D341Med (cell line): ENCODE results near the gene SDK2.
A peak's percentile ranks its signal among the peaks of the same experiment; 100 is the strongest.

Source experiments
- DNase-seq: peaks from one replicate; pipeline ENCODE4 v3.0.0; 2012; ENCODE audit warnings: low spot score

The SDK2 gene

DNA sequence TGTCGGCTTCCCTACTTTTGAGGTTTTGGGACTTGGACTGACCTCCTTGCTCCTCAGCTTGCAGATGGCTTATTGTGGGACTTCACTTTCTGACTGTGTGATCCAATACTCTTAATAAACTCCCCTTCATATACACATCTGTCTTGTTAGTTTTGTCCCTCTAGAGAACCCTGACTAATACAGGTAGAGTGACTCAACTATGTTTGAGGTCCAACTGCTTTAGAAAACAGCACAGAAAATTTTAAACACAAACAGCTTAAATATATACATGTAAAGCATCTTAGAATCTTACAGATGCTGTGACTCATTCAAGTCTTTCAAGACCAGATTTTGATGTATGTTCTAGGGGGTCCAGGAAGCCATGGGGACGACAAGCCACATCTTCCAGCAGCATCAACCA, 11.7 kb downstream of the SDK2 start:
- no peak for DNase-seq

DNA sequence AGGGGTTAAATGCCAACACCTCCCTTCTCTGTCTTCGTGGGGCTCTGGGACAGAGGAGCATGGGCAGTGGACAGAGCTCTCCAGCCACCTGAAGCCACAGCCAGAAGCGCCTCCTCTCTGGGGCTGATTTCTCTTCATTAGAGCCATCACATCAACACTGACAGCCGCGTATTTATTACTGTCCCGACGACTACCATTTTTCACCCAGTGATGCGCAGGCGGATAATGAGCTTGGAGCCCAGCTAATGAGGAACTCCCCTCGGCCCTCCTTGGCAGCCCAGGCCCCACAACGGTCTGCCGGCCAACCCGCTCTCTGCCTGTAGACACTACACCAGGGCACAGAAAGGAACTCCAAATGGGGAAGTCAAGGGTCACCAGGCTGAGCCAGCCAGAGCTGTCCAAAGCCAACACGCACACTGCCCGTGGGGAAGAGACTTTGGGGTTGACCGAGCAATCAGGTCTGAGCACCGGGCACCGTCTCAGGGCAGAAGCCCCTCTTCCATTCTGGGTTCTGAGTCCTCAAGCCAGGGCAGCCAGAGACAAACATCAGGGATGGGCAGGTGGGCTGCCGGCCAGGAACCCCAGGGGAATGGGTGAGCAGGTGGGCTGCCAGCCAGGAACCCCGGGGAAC, 13.2 kb downstream of the SDK2 start:
- no peak for DNase-seq

DNA sequence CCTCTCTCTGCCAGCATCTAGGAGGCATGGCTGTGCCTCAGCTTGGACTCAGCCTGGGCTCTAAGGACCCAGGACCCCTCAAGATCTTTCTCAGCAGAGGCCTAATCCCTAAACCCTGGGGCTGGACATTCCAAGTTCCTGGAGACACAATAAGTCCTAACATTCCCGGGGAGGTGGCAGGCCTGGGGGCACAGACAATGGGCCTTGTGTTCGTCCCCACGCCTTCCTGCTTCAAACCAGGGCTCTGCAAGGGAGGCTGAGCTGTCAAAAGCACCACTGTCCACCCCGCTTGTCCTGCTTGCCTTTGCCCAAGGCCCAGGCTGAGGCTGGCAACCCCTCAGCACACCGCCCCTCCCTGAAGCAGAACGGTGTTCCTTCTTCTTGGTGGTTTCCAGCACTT, 13.7 kb downstream of the SDK2 start:
- no peak for DNase-seq

DNA sequence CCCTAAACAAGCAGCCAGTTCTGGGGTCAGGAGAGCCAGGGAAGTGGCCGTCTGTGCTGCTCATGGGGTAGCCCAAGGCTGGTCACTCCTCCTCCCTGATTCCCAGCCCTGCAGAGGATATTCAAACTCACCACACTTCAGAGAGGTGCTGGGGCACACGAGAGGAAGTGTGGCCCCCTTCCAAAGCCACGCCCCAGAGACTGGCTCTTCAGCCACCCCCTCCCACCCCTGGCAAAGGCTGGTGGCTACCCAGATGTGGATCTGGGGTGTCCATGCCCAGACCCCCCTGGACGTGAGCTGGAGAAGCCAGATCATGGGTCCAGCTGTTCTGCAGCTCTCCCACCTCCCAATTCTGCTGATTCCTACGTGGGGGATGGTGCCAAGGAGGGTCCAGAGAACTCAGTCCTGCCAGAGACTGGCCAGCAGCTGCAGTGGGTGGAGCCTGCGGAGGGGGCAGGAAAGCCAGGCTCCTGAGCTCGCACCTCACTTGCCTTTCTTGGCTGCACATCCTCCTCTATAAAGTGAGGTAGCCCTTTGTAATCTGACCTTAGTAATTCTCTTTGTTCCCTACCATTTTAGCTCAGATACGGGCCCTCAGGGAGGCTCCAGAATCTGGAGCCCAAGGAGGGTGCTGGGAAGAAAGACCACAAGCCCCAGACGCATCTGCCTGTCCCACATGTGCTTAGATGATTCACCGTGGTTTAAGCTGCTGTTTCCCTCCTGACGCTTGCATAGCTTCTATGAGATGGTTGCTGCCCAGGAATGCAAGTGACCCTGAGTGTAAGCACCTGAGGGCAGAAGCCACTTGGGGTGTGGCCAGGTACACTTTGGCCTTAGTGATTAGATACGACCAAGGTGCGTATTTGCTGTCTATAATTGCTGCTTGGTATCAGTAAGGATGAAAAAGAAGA, 15.3 kb downstream of the SDK2 start:
- DNase-seq, result no peak

DNA sequence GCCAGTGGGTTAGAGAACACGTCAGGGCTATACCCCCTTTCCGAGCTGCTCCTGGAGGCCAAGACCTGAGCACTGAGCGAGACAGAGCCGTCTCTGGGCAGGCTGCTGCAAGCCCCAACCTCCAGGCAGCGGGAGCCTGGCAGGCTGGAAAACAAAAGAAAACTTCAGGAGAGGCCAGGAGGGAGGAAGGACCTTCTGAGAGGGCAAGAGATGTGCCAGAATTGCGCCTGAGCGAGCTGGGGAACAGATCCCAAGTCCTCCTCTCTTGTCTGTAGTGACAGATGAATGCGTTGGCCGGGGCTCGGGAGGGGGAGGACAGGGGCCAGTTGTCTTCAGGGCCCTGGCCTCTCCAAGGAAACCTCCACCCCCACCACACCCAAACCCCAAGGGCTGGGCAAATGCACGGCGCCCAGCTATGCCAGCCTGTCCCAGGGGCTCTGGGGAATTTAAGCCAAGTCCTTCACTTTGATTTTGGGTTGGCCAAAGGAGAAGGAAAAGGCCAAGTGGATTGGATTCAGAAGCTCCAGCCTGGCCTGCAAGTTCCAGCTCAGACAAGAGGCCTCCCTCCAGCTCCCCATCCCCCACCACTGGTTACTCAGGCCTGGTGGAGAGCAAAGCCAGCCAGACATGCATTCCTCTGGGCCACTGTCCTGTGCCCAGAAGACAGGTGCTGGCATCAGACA, 18.1 kb downstream of the SDK2 start:
- DNase-seq, result no peak

DNA sequence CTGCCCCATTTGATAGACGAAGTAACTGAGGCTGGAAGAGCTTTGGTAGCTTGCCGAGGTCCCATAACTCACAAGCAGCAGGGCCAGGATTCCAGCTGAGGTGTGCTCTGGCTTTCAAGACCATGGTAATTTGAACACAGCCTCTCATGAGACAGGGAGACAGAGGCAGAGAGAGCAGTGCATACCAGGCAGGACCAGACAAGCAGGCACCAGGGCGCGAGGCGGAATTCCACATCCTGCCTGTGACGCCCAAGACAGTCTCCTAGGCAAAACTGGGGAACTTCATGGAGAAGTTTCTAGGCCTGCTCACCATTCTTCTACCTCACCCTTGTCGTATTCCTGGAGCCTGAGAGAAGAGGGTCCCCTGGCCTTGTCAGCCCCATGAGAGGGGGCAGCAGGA, 19.2 kb downstream of the SDK2 start:
- DNase-seq, result no peak

DNA sequence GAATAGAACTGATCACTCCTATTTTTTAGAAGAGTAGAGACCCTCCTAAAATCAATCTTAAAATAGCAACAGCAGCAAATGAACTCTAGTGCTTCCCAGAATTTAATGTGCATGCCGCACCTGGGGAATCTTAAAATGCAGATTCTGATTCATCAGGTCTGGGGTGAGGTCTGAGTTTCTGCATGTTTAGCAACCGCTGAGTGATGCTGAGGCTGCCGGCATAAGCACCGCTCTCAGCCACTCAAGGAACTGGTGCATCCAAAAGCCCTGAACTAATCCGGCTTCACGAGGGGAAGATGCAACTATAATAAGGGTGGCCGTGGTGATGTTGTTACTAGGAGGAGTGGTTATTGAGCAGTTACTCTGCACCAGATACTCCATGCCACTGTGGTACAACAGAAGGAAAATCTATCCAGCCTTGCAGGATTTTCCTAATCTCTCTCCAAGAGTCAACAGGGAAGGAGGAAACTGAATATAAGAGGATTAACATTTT, 19.7 kb downstream of the SDK2 start:
- peak; percentile 75 for DNase-seq

DNA sequence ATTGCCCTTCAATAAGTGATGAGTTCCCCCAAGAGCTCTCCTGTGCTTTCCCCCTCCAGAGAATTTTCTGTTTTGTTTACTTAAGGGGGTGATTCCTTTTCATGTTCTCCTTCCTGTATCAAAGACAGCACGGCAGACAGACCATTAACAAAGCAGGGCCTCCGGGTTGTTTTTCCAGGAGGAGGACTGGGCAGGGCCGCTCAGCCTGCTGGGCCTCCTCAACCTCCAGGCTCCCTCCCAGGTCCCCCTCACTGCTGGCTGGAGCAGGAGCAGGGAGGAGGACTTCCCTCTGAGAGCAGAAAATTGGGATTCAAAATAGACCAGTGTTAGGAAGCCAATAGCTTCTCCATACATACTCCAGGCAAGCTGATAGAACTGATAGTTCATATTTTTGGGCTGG, 20.4 kb downstream of the SDK2 start:
- DNase-seq, result no peak

DNA sequence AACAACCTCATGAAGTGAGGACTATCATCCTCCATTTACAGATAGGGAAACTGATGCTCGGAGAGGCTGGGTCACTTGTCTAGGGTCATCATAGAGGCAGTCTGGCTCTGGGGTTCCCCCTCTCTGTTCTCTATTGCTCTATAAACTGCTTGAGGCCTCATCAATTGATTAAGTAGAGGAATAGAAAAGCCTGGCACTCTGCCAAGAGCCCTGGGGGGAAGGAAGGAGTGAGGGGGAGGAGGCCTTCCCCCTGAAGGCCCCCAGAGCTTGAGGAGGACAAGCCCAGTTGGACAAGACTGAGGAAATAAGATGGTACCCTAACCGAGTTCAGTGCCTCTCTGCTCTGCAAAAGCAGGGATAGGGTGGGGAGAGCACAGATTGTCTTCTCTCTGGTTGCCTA, 21.0 kb downstream of the SDK2 start:
- no peak for DNase-seq

DNA sequence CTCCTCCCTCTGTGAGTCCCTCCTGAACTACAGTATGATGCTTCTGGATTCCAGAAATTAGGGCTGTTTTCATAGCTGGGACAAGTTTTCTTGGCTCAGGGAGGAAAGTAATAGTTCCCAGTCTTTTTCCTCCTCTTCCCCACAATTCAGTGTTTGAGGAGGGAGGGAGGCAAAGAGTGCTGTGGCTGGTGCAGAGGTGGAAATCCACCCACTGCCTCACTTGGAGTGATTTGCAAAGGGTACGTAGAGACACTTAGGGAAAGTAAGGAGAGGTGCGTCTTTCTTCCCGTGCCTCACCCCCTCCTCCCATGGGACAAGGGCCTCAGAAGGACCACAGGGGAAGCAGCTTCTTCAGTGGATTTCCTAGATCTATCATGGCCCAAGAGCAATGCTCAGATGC, 21.9 kb downstream of the SDK2 start:
- DNase-seq, result no peak

DNA sequence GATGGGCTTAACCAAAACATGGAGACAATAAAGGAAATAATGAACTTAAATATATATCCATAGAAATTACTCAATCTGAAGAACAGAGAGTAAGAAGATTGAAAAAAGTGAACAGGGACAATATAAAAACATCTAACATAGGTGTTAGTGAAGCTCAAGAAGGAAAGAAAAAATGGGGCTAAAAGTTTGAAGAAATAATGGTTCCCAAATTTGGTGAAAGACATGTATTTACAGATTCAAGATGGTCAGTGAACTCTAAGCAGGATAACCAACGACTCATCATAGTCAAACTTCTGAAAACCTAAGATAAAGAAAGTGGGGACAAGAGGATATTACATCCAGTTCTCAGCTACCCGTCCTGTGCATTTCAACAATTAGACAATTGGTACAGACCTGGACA, 22.6 kb downstream of the SDK2 start:
- DNase-seq, result no peak

DNA sequence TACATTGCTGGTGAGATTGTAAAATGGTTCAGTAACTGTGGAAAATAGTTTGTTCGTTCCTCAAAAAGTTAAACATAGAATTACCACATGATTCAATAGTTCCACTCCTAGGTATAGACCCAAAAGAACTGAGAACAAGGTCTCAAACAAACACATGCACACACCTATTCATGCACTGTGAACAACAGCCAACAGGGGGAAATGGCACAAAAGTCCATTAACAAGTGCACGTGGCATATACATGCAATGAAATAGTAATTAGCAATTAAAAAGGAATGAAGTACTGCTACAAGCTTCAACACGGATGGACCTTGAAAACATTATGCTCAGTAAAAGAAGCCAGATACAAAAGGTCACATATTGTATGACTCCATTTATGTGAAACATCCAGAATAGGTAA, 23.8 kb downstream of the SDK2 start:
- no peak for DNase-seq

DNA sequence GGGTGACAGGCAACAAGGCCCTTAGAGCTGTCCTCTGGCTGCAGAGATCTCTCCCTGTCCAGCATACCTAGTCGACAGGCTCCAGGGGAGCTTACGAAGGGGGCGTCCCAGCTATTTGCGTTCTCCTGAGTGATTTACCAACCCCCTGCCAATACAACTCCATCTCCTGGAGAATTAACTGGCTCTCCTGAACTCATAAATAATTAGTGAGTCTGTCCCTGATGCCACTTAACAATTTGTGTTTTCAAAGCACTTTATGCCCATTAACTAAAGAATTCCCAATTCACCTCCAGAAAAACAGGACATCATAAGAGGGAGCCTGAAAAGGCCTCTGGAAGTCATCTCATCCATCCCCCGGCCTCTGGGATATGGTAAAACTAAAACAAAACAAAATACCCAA, 26.7 kb downstream of the SDK2 start:
- no peak for DNase-seq

DNA sequence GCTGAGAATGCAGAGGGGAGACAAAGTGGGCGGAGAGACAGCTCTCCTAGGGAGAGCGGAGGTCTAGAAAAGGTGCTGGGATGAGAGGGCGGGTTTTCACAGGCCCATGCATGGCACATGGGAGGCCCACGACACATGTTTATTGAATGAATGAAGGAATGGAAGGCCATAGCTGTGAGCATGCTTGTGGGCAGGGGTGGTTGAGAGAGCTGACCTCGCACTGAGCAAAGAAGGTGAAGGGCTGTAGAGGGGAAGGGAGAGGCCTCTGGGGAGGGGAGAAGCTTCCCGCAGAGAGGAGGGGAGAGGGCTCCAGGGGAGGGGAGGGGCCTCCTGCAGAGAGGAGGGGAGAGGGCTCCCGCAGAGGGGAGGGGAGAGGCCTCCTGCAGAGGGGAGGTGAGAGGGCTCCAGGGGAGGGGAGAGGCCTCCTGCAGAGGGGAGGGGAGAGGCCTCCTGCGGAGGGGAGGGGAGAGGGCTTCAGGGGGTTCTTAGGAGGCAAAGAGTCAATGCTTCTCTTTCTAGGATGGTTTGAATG, 27.3 kb downstream of the SDK2 start:
- DNase-seq, result no peak

DNA sequence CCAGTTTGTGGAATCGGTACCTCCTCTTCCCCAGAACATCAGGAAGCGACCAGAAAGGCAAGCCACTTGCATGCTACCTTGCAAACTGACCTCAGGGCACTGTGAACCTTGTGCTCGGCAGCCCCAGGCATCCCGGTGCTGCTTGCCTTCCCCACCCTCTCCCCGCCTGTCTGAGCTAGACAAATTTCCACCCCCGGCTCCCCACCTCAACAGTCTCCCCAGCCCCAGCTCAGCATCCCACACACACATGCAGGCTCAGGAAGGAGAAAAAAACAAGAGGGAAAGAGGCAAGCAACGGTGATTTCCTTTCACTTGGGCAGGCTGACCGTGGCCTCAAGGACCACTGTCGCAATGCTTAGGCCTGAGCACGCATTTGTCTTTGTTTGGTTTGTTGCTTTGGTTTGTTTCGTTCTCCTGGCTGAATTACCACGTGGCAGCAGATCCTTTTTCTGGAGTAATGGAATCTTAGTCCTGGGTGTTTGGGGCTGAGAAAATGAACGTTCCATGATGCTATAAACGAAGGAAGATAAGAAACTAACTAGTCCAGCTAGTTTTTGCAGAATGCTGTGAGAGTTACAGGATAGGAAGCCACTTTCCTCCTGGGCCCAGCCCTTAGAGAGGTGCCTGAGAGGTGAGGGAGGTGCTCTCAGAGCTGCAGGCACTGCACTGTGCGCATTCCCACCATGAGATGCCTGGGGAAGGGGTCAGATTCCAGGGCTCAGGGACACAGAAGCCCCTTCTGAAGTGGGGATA, 27.9 kb downstream of the SDK2 start:
- no peak for DNase-seq

DNA sequence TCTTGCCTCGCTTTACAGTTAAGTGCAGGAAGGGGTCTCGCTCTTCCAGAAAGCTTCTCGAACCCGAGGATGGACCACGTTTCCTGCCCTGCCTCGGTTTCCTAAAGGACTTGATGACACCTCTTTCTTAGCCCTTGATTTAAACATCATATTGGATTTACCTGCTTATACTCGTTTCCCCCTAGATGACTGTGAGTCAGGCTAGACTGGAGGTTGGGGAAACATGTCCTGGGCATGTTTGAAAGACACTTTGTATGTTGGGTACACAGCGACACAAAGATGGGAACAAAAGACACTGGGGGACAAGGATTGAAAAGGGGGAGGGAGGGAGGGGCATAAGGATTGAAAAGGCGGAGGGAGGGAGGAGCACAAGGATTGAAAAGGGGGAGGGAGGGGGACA, 30.0 kb downstream of the SDK2 start:
- DNase-seq, result no peak

DNA sequence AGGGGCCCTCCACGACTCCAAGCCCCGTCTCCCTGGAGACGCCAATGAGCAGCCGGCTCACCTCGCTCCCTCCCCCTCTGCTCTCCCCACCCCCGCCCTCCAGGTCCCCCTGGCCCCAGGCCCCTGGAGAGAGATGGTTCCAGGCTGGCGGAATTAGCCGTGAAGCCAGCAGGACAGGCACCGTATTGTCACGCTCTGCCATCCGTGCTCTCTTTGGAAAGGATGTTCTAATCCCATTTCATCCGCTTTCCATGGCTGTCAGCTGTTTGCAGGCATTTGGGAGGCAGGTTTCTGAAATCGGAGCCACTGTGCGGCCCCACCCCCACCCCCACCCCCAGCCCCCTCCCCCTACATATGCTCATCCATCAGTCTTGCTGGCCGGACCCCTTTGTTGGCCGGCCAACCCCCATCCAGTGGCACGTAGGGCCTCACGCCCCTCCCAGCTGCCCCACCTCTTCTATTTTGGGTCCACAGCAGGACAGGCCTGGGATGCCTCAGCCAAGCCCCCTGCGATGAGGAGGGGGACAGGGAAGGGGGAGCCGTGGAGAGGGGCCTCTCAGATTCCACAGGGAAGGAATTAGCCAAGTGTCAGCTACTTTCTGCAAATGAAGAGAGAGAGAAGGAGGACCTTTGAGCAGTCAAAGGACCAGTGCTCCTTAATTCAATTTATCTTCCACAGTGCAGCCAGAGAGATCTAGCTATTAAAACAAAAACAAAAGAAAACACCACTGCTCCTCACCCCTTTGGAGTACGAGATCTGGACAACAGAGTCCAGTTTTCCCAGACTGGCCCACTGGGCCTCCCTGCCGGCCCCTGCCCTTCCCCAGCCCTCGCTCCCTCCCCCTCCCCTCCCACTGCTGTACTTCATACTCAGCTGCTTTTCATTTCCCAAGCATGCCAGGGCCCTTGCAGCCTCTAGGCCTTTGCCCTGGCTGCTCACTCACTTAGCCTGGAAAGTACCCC, 30.7 kb downstream of the SDK2 start:
- DNase-seq, result peak; percentile 92

DNA sequence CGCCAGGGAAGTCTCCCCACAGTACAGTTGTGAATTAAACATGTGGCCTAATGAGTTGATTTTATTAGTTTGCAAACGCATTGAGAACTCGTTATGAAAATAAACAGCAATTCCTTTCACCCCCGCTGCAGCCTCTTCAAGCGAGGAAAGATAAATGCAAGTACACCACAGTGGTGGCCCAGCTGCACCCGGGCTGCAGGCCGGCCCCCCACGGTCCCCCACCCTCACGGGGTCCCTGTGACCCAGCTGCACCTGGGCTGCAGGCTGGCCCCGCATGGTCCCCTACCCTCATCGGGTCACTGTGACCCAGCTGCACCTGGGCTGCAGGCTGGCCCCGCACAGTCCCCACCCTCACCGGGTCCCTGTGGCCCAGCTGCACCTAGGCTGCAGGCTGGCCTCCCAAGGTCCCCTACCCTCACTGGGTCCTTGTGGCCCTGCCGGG, 32.2 kb downstream of the SDK2 start:
- DNase-seq, result no peak

DNA sequence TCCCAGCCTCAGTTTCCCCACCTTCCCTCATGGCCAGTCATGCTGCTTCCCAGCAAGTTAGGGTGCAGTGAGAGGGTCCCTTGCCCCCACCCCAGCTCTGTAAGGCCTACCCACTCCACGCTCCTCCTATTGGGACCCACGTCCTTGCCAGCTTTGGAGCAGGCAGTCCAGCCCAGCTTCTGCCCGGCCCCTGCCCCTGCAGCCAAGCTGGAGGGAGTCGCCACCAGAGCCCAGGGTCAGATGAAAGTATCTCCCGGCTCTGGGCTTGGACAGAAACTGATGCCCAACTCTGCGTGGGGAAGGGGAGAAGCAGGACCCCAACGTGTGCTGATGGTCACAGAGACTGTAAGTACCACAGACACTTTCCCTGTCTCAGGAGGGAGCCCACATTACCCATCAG, 32.6 kb downstream of the SDK2 start:
- DNase-seq, result no peak

DNA sequence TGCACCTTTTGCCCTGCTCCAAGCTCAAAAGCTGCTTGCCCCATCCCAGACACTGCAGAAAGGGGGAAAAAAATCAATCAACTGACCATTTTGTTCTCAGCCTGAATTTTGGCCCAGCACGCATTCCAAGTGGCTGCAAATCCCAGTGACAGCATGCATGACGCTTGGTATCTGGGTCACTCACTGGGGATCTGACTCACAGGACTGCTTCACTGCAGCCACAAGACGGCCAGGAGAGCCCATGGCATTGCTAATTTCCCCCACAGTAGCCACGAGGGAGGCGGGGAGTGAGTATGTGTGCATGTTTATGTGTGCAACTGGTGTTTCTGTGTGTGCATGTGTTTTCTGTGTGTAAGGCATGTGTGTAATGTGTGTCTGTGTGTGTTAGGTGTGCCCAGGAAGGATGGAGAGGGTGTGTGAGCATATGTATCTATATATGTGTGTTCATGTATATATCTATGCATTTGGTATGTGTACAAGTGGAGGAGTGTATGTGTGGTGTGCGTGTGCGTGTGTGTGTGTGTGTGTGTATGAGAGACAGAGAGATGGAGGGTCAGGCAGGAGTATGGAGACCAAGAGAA, 33.8 kb downstream of the SDK2 start:
- DNase-seq, result no peak
